ENCODE results near the gene AGR3. TPM values are rescaled to one million over a fixed set of nuclear protein-coding genes. Genes with fewer than 3 reads are reported as not detected.

Gene AGR3
- total RNA-seq, result not detected in 2 replicates

GRCh38 chr7:16881844-16882243 is at the start of gene AGR3:
AGR3 (minus strand) TSS chr7:16881983; CDS start chr7:16878618, 3,365 bp downstream.

Other genes with a start within 250 kb of the AGR3 start
- 20.2 and 26.5 TPM in 2 replicates for gene ANKMY2, start 236.2 kb downstream of the AGR3 start, total RNA-seq
- gene BZW2, start 235.8 kb downstream of the AGR3 start, total RNA-seq, result 30.9 and 33.7 TPM in 2 replicates
- gene TSPAN13, start 128.2 kb downstream of the AGR3 start, total RNA-seq, result 1.6 and 1.8 TPM in 2 replicates
- not detected in 2 replicates for gene AGR2, start 77.0 kb downstream of the AGR3 start, total RNA-seq